Endodermal cell (in vitro differentiated cells): Measurements from ENCODE around the gene RBM24. TPM values are rescaled to one million over a fixed set of nuclear protein-coding genes. Genes with fewer than 3 reads are reported as not detected.

ENCODE experiments used
- DNase-seq: peaks from one replicate; pipeline ENCODE4 v3.0.0-alpha.2; 2017
- H3K27ac ChIP-seq: 2 replicates; pipeline ENCODE4 v1.5.1; 2013; ENCODE audit warnings: mild to moderate bottlenecking, low read depth, low read length, moderate library complexity
- H3K27me3 ChIP-seq: 2 replicates; pipeline ENCODE4 v1.6.1; 2013; ENCODE audit warnings: mild to moderate bottlenecking, low read length, moderate library complexity; ENCODE audit not compliant: insufficient read depth, control insufficient read depth, poor library complexity, severe bottlenecking
- H3K36me3 ChIP-seq: 2 replicates; pipeline ENCODE4 v1.7.0; 2013; ENCODE audit warnings: mild to moderate bottlenecking, low read length, moderate library complexity; ENCODE audit not compliant: control insufficient read depth, insufficient read depth
- H3K4me1 ChIP-seq: one replicate; pipeline ENCODE4 v1.7.0; 2013; ENCODE audit warnings: low read length; ENCODE audit not compliant: control insufficient read depth, insufficient read depth
- H3K4me3 ChIP-seq: 2 replicates; pipeline ENCODE4 v1.5.1; 2013; ENCODE audit warnings: mild to moderate bottlenecking, low read length, moderate library complexity
- H3K9ac ChIP-seq: 2 replicates; pipeline ENCODE4 v1.6.1; 2013; ENCODE audit warnings: mild to moderate bottlenecking, low read length, moderate library complexity; ENCODE audit not compliant: poor library complexity, severe bottlenecking; ENCODE audit errors: extremely low read depth
- H3K9me3 ChIP-seq: 2 replicates; pipeline ENCODE4 v1.6.1; 2013; ENCODE audit warnings: mild to moderate bottlenecking, low read length, moderate library complexity; ENCODE audit not compliant: control insufficient read depth
- H3K27ac Mint-ChIP-seq: 2 replicates; pipeline ENCODE4 v1.8.0; 2020; ENCODE audit warnings: mixed read lengths
- H3K27me3 Mint-ChIP-seq: 2 replicates; pipeline ENCODE4 v1.8.0; 2021; ENCODE audit warnings: mild to moderate bottlenecking, mixed read lengths; ENCODE audit not compliant: insufficient read depth
- H3K36me3 Mint-ChIP-seq: 2 replicates; pipeline ENCODE4 v1.8.0; 2020; ENCODE audit warnings: low read depth, mixed read lengths
- H3K4me1 Mint-ChIP-seq: 2 replicates; pipeline ENCODE4 v1.8.0; 2020; ENCODE audit warnings: mixed read lengths
- H3K4me3 Mint-ChIP-seq: 2 replicates; pipeline ENCODE4 v1.8.0; 2020; ENCODE audit warnings: mild to moderate bottlenecking, moderate library complexity, mixed read lengths
- H3K9me3 Mint-ChIP-seq: 2 replicates; pipeline ENCODE4 v1.8.0; 2020; ENCODE audit warnings: mild to moderate bottlenecking, mixed read lengths
- WGBS, 2 experiments: methylation state at CpG; one replicate each; pipeline versions ENCODE4 v1.1.5 to v1.1.7; 2013; ENCODE audit warnings: missing lambda C conversion rate in 2 of 2, mixed read lengths in 1 of 2; ENCODE audit not compliant: insufficient coverage in 1 of 2, insufficient read length in 1 of 2; 5-methylcytosine and 5-hydroxymethylcytosine counted together
- total RNA-seq, 2 donors: library from RNA; stranded (reverse); fragmentation: NEBNext Ultra II Directional in 1 of 2; extraction: Animal tissue kit (Norgen Biotek cat#: 25700) in 1 of 2; gene quantifications; 2 replicates in 1 of 2; 3 replicates in 1 of 2; pipeline ENCODE4 v1.2.1, GENCODE V29; 2021
- TF ChIP-seq, protein P1 (sequence below): fragments of 200-600 bp; sonication (generic); conservative IDR thresholded peaks from 2 replicates; pipeline ENCODE4 v1.5.0; 2021; ENCODE audit warnings: antibody characterized with exemption, mild to moderate bottlenecking

Gene RBM24
- total RNA-seq, 2 donors from 2014 or later: 15.2 to 18.9 TPM

DNA sequence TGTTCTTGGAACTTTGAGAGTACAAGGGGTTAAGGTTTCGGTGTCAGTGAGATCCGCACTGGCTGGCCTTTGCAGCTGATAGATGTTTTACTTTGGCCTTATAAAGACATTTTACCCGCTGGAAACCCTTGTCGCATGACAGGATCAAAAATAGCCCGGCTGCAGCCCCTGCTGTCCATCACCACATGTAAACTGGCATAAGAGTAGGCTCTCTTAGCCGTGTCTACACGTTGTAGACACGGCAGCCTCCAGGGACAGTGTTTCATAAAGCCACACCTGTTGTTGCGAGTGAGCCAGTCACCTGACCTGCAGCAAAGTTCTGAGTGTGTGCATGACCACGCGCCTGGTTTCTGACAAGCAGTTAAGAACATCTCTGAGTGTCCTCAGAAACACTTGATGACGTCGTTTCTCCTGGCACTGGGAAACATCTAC is 8.5 kb downstream of the RBM24 start:
- H3K9me3 ChIP-seq: peaks cover 3% of the 10 kb centered on the region
- H3K27me3 ChIP-seq: no peaks in the 10 kb centered on the region
- H3K4me1 Mint-ChIP-seq: no peaks in the 10 kb centered on the region
- H3K4me1 ChIP-seq: no peaks in the 10 kb centered on the region
- peaks cover 92% of the 10 kb centered on the region for H3K36me3 ChIP-seq
- H3K9ac ChIP-seq: no peak overlapping the region
- WGBS, 2 experiments: 92 to 94% methylated on average over 13 of the region's 13 CpGs
- peaks cover 71% of the 10 kb centered on the region for H3K36me3 Mint-ChIP-seq
- H3K4me3 Mint-ChIP-seq: no peak overlapping the region
- TF ChIP-seq, protein P1, sequence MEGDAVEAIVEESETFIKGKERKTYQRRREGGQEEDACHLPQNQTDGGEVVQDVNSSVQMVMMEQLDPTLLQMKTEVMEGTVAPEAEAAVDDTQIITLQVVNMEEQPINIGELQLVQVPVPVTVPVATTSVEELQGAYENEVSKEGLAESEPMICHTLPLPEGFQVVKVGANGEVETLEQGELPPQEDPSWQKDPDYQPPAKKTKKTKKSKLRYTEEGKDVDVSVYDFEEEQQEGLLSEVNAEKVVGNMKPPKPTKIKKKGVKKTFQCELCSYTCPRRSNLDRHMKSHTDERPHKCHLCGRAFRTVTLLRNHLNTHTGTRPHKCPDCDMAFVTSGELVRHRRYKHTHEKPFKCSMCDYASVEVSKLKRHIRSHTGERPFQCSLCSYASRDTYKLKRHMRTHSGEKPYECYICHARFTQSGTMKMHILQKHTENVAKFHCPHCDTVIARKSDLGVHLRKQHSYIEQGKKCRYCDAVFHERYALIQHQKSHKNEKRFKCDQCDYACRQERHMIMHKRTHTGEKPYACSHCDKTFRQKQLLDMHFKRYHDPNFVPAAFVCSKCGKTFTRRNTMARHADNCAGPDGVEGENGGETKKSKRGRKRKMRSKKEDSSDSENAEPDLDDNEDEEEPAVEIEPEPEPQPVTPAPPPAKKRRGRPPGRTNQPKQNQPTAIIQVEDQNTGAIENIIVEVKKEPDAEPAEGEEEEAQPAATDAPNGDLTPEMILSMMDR: no peak
- H3K9me3 Mint-ChIP-seq: no peaks in the 10 kb centered on the region
- no peak overlapping the region for H3K27ac Mint-ChIP-seq
- no peak overlapping the region for H3K4me3 ChIP-seq
- DNase-seq: no peak
- peaks cover 14% of the 10 kb centered on the region for H3K27me3 Mint-ChIP-seq
- no peak overlapping the region for H3K27ac ChIP-seq

DNA sequence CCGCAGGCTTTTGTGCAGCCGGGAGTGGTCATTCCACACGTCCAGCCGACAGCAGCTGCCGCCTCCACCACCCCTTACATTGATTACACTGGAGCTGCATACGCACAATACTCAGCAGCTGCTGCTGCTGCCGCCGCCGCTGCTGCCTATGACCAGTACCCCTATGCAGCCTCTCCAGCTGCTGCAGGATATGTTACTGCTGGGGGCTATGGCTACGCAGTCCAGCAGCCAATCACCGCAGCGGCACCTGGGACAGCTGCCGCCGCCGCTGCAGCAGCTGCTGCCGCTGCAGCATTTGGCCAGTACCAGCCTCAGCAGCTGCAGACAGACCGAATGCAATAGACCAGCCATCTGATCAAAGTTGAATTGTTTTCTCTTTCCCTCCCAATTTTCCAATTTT is 10.6 kb downstream of the RBM24 start:
- Histone ChIP-seq H3K4me1 (no peaks in the 10 kb centered on the region), H3K27me3 (no peaks in the 10 kb centered on the region), H3K9me3 (peaks cover 3% of the 10 kb centered on the region), H3K9ac (no peak overlapping the region), H3K27ac (no peak overlapping the region), H3K36me3 (peaks cover 71% of the 10 kb centered on the region), H3K4me3 (no peak overlapping the region)
- Mint-ChIP-seq H3K4me3 (no peak overlapping the region), H3K9me3 (no peaks in the 10 kb centered on the region), H3K27me3 (peaks cover 5% of the 10 kb centered on the region), H3K36me3 (peaks cover 52% of the 10 kb centered on the region), H3K27ac (no peak overlapping the region), H3K4me1 (no peaks in the 10 kb centered on the region)
- 87 to 94% methylated on average over 11 to 17 of the region's 17 CpGs for WGBS, 2 experiments
- TF ChIP-seq, protein P1: no peak
- no peak for DNase-seq

DNA sequence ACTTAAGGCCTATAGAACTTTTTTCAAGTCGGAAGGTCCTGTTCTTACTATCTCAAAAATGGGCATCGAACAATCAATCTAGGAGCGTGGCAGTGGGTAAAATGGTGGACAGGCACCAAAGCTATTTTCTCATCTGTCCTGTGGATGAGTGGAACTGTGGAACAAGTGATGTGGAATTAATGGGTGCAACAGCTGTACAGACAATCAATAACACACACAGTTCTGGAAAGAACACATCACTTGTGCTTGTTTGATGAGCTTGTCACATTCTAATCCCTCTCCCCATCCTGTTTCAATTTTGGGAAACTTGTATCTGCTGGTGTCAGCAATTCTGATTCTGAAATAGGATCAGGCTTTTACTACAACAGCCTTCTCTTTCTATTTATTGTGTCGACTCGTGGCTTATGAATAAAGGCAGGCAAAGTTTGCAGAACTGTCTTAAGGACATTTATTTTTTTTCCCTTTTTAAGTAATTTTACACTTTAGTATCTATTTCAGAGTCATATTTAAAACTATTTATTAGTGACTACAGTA is 11.5 kb downstream of the RBM24 start:
- Histone ChIP-seq H3K36me3 (peaks cover 63% of the 10 kb centered on the region), H3K9me3 (peaks cover 3% of the 10 kb centered on the region), H3K27ac (no peak overlapping the region), H3K4me1 (no peaks in the 10 kb centered on the region), H3K9ac (no peak overlapping the region), H3K4me3 (no peak overlapping the region), H3K27me3 (no peaks in the 10 kb centered on the region)
- TF ChIP-seq, protein P1: no peak
- no peak overlapping the region for H3K4me3 Mint-ChIP-seq
- WGBS, 2 experiments: 89 to 100% methylated on average over 3 to 5 of the region's 5 CpGs
- H3K4me1 Mint-ChIP-seq: no peaks in the 10 kb centered on the region
- no peak overlapping the region for H3K27ac Mint-ChIP-seq
- no peaks in the 10 kb centered on the region for H3K9me3 Mint-ChIP-seq
- H3K36me3 Mint-ChIP-seq: peaks cover 45% of the 10 kb centered on the region
- H3K27me3 Mint-ChIP-seq: peaks cover 5% of the 10 kb centered on the region
- no peak for DNase-seq
